ENCODE results near the gene PANK1.

PANK1 gene

GRCh38 chr10:89644967-89645741, at the start of gene PANK1:
PANK1 (minus strand) TSS chr10:89645242; CDS start chr10:89644891, 351 bp downstream.
- peak; percentile 38 for DNase-seq

DNA sequence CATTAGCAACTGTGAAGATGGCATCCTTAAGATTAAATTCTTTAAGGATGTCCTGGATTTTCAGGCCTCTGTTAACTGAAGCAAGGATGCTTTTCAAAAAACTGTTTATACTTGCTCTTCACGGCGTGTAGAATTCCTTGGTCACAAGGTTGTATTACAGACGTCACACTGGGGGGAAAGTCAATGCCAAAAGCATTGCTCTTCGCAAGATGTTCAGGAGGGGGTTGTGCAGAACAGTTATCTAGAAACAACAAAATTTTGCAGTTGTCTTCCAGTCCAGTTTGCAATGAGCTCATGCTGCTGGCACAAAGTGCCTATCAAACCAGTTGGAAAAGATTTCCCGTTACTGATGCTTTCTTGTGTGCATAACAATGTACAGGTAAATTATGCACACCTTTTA, 48.1 kb upstream of the PANK1 start:
- DNase-seq: no peak

- no peak for DNase-seq
Measured at GRCh38 chr10:89692416-89692815, 47.4 kb upstream of the PANK1 start.

DNA sequence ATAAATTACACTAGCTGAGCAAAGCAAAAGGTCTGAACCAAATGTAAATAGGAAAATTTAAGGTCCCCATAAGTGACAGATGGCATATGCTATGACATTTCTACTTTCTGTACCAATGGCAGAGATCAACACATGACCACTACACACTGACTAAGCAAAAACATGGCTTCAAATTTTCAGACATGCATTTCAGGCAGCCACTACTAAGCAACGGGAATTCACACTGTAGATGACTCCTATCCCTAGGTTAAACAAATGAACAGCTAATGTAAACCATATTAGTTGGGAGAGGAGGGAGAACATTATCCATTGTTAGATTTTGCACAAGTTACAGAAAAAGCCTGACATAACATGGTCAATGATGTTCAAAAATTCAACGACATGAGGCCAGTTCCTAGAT, 45.0 kb upstream of the PANK1 start:
- DNase-seq: no peak

DNA sequence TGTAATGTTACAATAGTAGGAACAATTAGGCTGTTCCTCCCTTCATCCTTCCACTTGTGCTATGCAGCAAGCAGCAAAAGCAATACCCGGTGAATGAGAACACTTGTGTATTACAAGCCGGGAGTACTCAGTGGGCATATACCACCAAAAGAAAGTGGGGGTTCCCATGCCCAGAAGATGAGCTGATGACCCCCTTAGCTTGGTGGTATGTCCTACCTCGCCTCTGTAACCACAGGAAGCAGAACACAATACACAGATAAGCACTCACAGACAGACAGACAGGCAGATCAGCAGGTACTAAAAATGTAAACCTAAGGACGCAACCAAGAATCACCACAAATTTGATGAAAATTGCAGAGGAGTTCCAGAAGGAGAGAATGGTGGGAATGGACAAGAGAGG, 40.9 kb upstream of the PANK1 start:
- no peak for DNase-seq

- no peak for DNase-seq
Measured at GRCh38 chr10:89684604-89685003, 39.6 kb upstream of the PANK1 start.

GRCh38 chr10:89683883-89684282, 38.8 kb upstream of the PANK1 start:
- peak; percentile 6 for DNase-seq

- no peak for DNase-seq
Measured at GRCh38 chr10:89679986-89680385, 34.9 kb upstream of the PANK1 start.

DNA sequence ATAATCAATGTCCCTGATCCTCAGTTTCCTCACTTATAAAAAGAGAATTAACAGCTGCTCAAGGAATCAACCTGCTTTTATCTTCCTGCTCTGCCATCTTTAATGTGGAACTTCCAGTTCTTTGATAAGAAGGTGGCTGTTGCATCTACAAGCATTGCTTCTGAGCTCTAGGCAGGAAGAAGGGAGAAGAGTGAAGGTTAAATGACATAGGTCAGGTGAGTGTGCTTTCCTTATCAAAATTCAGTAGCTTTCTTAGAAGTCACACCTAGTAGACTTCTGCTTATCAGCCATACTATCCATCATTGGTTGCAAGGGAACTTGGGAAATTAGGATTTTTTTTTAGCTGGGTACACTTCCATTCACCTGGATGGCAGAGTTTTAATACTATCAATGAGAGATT, 32.3 kb upstream of the PANK1 start:
- no peak for DNase-seq

DNA sequence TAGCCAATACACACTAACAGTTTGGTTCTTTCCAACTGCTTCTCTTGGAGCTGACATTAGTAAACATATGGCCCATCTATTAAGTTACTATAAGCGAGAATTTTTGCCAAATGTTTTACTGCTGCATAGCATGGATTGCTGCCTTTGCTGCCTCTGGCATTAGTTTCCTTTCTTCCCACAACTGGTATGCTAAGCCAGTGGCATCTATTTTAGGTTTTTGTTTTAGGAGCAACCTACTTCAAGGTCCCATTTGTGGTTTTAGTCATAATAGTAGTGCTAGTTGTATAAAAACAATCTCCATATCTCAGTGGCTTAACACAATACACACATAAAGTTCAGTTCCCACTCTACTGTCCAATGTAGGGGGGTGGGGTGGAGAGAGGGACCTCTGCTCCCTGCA, 25.9 kb upstream of the PANK1 start:
- DNase-seq: no peak

- no peak for DNase-seq
Measured at GRCh38 chr10:89669985-89670384, 24.9 kb upstream of the PANK1 start.

DNA sequence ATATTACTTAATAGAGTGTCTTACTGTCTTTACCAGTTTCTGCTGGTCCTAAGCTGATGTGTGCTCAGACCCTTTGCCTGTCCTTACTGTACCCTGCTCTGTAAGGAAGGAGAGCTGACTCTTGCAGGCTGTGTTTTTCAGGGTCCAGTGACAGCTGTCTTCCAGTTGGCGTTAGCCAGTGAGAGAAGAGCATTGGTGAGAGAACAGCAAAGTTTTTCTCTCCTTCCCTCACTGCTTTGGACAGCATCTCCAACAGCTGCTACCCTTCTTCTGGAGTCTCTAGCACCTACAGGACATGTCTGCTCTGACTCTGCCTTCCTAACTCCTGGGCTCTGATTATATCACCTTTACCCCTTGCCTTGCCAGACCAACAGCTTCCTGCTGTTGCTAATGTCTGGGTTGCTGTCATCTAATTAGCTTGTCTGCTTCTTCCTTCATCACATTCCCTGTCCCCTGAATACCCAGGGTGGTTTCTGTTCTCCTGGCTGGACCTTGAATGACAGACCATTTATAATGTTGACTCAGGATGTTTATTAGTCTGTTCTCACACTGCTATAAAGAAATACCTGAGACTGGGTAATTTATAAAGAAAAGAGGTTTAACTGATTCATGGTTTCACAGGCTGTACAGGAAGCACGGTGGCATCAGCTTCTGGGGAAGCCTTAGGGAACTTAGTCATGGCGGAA, 23.5 kb upstream of the PANK1 start:
- no peak for DNase-seq

DNA sequence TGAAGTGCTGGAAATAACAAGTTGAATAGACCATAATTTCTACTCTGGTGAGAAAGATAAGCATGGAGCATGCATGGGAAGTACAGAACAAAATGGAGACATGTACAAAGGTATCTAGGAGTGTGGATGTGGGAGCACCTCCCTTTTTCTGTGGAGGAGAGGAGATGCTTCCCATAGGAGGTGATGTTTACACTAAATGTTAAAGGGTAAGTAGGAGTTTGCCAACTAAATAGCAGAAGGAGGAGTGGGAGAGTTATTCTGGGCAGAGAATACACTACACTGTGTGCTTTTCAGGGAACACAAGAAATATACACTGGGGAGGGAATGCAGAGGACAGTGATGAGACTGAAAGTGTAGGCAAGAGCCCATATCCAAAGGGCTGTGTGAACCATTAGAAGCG, 21.1 kb upstream of the PANK1 start:
- no peak for DNase-seq

- no peak for DNase-seq
Measured at GRCh38 chr10:89665302-89665701, 20.3 kb upstream of the PANK1 start.

DNA sequence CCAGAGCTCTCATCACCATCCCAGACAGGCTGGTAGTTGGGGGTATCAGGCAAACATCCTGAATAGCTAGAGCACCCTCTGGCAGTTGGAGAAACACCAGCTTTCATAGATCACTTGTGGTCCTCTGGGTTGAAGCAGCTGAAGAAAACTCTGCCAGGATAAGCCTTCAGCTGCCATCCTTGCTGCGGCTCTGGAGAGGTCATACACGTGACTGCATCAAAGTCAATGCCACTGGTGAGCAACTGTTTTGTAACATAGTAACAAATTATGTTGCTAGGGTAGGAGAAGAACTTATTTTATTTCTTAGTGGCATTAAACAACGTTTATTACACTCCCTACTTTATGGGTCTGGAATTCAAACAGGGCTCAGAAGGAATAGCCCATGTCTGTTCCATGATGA, 19.2 kb upstream of the PANK1 start:
- no peak for DNase-seq

GRCh38 chr10:89663144-89663543, 18.1 kb upstream of the PANK1 start:
- no peak for DNase-seq

DNA sequence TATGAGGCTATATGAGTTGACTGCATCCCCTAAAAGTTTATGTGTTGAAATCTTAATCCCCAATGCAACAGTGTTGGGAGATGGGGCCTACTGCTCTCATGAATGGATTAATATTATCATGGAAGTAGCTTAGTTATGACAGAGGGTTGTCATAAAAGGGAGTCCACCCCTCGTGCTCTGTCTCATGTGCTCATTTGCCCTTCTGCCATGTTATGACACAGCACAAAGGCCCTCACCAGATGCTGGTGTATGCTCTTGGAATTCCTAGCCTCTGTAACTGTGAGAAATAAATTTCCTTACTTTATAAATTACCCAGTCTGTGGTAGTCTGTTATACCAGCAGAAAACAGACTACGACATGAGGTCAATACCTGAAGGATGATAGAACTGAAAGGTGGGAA, 17.6 kb upstream of the PANK1 start:
- no peak for DNase-seq

GRCh38 chr10:89659143-89660131, 14.4 kb upstream of the PANK1 start:
- no peak for DNase-seq

DNA sequence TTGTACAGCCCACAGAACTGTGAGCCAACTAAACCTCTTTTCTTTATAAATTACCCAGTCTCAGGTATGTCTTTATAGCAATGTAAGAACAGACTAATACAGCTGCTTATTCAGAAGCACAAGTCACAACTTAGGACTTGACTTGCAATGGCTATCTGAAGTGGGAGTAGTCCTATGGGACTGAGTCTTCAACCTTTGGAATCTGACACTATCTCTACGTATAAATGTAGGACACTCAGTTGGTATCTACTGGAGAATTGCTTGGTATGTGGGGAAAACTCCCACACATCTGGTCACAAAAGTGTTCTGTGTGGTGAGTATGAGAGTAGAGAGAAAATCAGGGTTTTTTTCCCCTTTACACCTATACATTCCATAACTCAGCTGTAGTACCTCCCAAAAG, 12.3 kb upstream of the PANK1 start:
- DNase-seq: no peak

DNA sequence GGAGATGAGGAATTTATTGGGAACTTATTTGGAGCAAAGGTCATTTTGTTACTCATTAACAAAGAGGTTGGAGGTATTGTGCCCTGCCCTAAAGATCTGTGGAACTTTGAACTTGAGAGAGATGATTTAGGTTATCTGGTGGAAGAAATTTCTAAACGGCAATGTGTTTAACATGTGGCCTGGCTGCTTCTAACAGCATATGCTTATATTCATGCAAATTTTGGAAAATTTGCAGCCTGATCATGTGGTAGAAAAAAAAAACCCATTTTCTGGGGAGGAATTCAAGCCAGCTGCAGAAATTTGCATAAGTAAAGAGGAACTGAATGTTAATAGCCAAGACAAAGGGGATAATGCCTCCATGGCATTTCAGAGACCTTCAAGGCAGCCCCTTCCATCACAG, 10.7 kb upstream of the PANK1 start:
- DNase-seq: no peak

GRCh38 chr10:89653410-89653869, 8.4 kb upstream of the PANK1 start:
- no peak for DNase-seq

GRCh38 chr10:89652806-89653370, 7.8 kb upstream of the PANK1 start:
- DNase-seq: no peak

All from NCI-H1105 (cell line).